Limb (tissue), 2 donors: ENCODE data around the gene ARMH3.
"Not testable (repeated sequence)": the region's sequence is repeated elsewhere in the genome, so short reads cannot be mapped to it uniquely, and the experiment has no call there.

Experiments
- DNase-seq, 2 donors: peaks; one replicate each; pipeline ENCODE4 v3.0.0-alpha.2; 2016; ENCODE audit errors: extremely low spot score in 2 of 2

ARMH3 gene

GRCh38 chr10:102045292-102045691, 10.7 kb downstream of the ARMH3 start:
- no peak for DNase-seq

GRCh38 chr10:102040305-102041050, 15.5 kb downstream of the ARMH3 start:
- no peak for DNase-seq

- no peak for DNase-seq
These were observed 17.6 kb downstream of the ARMH3 start for GRCh38 chr10:102038410-102038809.

- not testable (repeated sequence) for DNase-seq
These were observed 20.2 kb downstream of the ARMH3 start for GRCh38 chr10:102035807-102036206.

- no peak for DNase-seq
These were observed 22.2 kb downstream of the ARMH3 start for GRCh38 chr10:102033787-102034186.

- no peak for DNase-seq
These were observed 28.7 kb downstream of the ARMH3 start for GRCh38 chr10:102027261-102027660.

GRCh38 chr10:102024799-102025198, 31.2 kb downstream of the ARMH3 start:
- DNase-seq: no peak

GRCh38 chr10:102020938-102021337, 35.0 kb downstream of the ARMH3 start:
- DNase-seq: no peak

- no peak for DNase-seq
These were observed 38.7 kb downstream of the ARMH3 start for GRCh38 chr10:102017295-102017694.

- DNase-seq: no peak
These were observed 39.6 kb downstream of the ARMH3 start for GRCh38 chr10:102016416-102016815.

GRCh38 chr10:102010961-102011360, 45.0 kb downstream of the ARMH3 start:
- no peak for DNase-seq

GRCh38 chr10:102009801-102010425, 46.1 kb downstream of the ARMH3 start:
- peak; percentile 39 to 84 for DNase-seq

GRCh38 chr10:102007796-102008195, 48.2 kb downstream of the ARMH3 start:
- no peak for DNase-seq

GRCh38 chr10:102007031-102007430, 48.9 kb downstream of the ARMH3 start:
- DNase-seq: not testable (repeated sequence)

GRCh38 chr10:102004376-102004775, 51.6 kb downstream of the ARMH3 start:
- no peak for DNase-seq

GRCh38 chr10:102003541-102003940, 52.4 kb downstream of the ARMH3 start:
- DNase-seq: no peak

- DNase-seq: no peak
These were observed 54.4 kb downstream of the ARMH3 start for GRCh38 chr10:102001435-102002068.

GRCh38 chr10:101997803-101998202, 58.2 kb downstream of the ARMH3 start:
- DNase-seq: no peak

GRCh38 chr10:101995451-101996063, 60.4 kb downstream of the ARMH3 start:
- DNase-seq: no peak

GRCh38 chr10:101993651-101994200, 62.2 kb downstream of the ARMH3 start:
- no peak for DNase-seq

GRCh38 chr10:101993221-101993620, 62.8 kb downstream of the ARMH3 start:
- no peak for DNase-seq

GRCh38 chr10:101987136-101987535, 68.8 kb downstream of the ARMH3 start:
- DNase-seq: no peak
